Inflammatory macrophage (primary cell): ENCODE measurements around the gene PFN1.
"Not testable (repeated sequence)": the region's sequence is repeated elsewhere in the genome, so short reads cannot be mapped to it uniquely, and the experiment has no call there.

Experiments used
- DNase-seq, 2 donors: peaks; one replicate each; pipeline ENCODE4 v3.0.0-alpha.2; 2020 to 2022

PFN1 gene

DNA sequence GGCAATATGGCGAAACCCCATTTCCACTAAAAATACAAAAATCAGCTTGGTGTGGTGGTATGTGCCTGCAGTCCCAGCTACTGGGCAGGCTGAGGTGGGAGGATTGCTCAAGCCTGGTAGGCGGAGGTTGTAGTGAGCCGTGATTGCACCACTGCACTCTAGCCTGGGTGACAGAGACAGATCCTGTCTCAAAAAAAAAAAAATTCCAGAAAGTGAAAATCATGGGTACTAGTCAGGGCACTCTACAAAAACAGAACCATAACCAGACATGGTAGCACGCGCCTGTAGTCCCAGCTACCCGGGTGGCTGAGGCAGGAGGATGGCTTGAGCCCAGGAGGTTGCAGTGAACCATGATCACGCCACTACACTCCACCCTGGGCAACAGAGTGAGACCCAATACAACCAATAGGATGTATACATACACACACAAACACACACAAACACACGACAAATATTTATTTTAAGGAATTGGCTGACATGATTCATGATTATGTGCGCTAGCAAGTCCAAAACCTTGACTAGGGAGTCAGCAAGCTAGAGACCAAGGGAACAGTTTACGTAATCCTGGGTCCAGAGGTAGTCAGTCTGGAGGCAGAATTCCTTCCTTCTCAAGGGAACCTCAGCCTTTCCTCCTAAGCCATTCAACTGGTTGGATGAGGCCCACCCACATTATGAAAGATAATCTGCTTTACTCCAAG is 27.8 kb downstream of the PFN1 start:
- peak; percentile 94 to 97 for DNase-seq

DNA sequence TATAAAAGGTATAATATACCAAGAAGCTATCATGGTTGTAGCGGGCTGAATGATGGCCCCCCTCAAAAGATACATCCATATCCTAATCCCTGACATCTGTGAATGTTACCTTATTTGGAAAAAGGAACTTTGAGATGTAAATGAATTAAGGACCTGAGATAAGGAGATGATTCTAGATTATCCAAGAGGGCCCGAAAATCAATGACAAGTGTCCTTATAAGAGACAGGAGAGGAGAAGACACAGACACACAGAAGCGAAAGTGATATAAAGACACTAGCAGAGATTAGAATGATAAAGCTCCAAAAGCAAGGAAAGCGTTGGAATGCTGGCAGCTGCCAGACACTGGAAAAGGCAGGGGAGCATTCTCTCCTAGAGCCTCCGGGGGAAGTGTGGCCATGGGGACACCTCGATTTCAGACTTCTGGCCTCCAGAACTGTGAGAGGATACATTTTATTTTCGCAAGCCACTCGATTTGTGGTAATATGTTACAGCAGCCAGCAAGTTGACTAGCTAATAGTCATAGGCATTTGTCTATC is 28.8 kb downstream of the PFN1 start:
- DNase-seq, result peak; percentile 32 to 33

DNA sequence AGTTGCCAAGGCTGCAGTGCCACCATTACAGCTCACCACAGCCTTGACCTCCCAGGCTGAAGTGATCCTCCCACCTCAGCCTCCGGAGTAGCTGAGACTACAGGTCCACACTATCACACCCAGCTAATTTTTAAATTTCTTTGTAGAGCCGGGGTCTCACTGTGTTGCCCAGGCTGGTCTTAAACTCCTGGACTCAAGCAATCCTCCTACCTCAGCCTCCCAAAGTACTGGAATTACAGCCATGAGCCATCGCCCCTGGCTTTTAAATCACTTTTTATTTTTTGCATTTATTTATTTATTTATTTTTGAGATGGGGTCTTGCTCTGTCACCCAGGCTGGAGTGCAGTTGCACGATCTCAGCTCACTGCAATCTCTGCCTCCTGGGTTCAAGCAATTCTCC is 33.8 kb downstream of the PFN1 start:
- DNase-seq, result not testable (repeated sequence)

DNA sequence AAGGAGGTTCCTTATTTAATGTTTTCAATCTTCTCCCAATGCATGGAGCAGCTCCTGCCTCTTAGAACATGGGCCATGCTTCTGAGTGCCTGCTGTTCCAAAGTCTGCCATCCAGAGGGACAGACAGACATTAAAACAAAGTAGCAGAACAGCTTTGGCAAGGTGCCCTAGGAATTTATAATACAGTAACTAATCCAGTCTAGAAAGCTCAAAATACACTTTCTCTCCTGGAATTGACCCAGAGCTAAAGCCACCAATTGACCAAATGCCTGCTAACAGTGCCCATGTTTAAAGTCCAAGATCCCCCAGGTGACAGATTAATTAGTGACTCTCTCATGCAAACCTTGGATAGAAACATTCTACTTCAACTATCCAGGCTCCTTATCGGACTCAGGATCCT is 34.3 kb downstream of the PFN1 start:
- no peak for DNase-seq

DNA sequence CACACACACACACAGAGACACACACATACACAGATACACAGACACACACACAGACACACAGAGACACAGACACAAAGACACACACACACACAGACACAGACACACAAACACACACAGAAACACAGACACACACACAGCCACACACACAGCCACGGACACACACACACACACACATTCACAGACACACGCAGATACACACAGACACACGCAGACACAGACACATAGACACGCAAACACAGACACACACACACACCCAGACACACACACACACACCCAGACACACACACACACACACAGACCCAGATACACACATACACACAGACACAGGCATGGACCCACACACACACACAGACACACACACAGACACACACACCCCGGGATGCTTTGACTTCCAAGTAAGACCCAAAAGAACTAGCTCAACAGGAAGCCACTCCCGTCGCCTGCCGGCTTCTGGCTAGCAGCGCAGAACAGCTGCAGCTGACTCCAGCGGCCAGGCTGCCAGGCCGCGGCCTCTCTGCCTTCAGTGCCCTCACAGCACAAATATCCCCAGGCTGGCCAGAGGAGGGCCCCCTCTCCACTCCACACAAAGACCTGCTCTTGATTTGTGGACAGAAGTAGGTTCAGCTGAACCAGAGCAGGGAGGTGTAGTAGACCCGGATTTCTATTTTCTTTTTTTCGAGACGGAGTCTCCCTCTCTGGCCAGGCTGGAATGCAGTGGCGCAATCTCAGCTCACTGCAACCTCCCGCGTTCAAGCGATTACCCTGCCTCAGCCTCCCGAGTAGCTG is 39.4 kb downstream of the PFN1 start:
- peak; percentile 93 for DNase-seq

DNA sequence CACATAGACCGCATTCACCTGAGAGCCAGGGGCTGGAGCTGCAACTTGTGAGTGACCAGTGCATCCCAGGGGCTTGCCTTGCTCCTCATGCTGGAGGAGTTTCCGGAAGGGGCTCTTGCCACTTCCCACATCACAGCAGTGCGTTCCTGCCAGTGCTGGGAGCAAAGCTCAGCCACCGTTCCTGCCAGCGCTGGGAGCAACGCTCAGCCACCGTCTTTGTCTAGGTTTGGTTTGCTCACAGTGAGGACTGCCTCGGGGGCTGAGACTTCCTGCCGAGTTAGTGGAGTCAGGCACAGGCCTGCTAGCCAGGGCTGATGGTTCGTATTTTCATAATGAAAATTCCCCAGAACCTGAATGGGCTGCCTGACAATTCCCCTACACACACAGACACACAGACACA is 40.0 kb downstream of the PFN1 start:
- DNase-seq, result no peak

DNA sequence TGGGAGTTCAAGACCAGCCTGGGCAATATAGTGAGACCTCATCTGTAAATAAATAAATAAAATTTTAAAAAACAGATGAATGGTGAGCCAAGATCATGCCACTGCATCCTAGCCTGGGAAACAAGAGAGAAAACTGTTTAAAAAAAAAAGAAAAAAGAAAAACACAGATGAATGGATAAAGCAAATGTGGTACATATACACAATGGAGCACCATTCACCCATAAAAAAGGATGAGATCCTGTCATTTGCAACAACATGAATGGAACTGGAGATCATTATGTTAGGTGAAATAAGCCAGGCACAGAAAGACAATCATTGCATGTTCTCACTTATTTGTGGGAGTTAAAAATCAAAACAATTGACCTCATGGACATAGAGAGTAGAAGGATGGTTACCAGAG is 41.7 kb downstream of the PFN1 start:
- DNase-seq, result not testable (repeated sequence)

DNA sequence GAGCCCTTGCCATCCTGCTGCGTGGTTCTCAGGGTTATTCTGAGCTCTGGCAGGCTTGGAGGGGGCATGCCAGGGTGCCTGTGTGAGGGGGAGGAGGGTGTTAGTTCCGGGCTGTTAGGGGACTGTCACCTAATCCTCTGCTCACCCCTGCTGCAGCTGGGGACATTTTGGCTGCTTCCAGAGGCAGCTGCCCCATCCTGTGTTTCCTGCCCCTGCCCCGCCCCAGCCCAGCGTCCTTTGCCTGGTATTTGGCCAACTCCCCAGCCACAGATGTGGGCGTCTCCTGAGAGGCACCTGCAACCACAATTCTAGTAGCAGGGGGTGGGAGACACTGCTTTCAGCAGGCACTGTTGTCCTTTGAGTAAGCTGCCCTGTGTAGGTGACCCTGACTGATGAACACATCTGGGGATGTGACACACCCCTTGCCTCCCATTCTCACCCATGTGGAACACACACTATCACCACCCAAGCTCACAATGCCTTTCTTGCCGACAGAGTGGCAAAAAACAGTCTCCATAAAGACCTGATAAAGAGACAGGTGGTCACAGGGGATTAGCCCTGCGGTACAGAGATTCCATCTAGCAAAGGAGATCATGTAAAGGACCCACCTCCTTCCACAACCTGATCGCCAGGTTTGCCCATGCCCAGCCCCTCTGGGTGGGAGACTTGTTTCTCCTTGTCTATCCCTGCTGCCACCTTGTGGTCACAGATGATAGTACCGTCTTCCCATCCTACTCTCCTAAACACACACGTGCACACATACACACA is 45.1 kb downstream of the PFN1 start, which contains the start of gene CHRNE:
TSS of gene CHRNE (minus strand) at position 48 of the 768 bp plus-strand sequence. CDS start at position 13, 35 bp downstream.
- DNase-seq, result peak; percentile 53 to 54

DNA sequence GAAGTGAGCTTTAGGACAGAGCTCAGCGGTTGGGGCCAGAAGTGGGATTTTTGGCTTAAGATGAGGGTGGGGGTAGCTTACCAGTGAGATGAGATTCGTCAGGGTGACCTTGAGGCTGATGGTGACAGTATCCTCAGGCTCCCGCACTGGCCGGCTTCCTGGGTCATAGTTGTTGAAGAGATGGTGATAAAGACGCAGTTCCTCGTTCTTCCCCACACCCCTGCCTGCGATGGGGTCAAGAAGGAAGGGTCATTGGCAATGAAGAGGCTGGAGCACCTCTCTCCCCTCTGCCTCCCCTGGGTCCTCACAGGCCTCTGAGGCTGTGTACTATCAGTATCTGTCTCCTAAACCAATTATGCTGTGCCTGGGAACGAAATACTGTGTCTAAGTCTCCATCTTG is 45.8 kb downstream of the PFN1 start:
- no peak for DNase-seq

DNA sequence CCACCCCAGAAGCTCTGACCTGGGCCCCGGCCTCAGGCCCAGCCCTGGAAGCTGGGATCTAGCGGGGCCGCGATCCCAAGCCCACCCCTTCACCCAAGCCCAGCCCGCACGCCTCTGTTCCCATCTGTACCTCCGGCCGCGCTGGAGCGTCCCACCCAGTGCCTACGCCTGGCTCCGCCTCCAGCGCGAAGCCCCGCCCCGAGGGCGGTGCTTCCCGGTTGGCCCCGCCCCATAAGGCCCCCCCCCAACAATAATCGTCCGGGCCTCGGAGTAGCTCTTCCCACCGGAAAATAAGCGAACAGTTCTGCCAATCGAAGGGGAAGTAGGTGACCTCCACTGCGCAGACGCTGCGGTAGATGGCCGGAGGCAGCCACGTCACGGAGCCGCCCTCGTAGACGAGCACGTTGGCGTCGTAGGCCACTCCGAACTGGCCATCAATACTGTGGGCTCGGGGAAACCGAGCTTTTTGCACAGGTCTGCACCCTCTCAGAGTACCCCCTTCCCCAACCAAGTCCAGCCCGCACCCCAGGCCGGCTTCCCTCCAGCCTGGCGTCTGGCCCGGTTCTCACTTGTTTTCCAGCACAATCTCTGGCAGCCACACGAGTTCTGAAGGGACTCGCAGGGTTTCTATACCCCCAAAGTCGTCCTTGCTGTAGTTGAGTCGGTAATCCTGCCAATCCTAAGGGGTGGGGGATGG is 46.5 kb downstream of the PFN1 start:
- DNase-seq, result peak; percentile 83 to 84

DNA sequence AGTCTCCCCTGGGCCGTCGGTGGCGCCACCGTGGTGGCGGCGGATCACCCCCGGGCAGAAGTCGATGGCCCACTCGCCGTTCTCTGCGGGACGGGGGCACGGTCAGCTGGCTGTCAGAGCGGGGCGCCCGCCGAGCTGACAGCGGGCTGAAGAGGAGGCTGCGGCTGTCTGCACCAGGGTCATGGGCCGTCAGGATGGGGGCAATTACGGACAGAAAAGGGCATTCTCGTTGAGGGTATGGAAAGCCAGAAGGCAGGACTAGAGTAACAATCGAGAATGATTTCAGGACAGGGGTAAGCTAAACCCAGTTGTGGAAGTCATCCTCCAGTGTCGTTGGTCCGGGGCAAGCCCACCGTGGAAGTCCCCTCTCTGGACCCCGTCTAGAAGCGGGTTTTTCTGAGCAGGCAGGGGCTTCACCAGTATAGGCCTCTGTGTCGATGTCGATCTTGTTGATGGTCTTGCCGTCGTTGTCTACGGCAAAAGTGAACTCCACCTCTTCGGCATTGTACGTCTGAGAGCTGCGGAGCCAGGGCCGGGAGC is 47.2 kb downstream of the PFN1 start:
- DNase-seq, result no peak

DNA sequence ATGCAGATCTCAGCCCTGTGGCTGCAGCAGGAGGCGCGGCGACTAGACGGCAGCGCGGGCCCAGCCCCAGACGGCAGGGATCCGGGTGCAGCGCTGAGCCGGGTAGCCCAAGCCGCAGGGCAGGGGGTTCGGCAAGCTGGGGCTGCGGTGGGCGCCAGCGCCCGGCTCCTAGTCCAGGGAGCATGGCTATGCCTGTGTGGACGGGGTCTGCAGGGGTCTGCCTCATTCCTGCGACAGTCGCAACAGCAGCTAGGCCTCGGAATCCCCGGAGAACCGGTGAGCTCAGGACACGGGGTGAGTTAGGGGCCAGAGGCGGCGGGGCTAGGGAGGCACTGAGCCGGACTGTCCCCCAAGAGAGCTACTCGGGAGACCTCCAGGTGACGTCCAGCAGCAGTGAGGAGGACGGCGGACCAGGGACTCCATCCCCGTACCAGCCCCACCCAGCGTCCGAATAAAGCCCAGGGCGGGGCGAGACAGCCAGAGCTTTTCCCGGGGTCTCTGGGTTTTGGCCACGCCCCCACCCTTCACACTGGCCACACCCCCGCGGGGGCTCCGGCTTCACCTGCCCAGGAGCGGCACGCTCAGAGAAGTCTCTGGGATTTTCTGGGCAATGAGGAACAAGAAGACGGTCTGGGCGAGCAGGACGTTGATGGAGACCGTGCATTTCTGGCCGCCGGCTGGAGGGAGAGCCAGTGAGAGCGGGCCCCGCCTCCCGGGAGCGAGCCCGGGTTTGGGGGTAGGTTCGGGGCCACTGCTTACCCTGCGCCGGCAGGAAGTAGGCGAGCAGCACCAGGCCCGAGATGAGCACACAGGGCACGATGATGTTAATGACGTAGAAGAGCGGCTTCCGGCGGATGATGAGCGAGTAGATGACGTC is 47.9 kb downstream of the PFN1 start:
- DNase-seq, result peak; percentile 41 to 42

DNA sequence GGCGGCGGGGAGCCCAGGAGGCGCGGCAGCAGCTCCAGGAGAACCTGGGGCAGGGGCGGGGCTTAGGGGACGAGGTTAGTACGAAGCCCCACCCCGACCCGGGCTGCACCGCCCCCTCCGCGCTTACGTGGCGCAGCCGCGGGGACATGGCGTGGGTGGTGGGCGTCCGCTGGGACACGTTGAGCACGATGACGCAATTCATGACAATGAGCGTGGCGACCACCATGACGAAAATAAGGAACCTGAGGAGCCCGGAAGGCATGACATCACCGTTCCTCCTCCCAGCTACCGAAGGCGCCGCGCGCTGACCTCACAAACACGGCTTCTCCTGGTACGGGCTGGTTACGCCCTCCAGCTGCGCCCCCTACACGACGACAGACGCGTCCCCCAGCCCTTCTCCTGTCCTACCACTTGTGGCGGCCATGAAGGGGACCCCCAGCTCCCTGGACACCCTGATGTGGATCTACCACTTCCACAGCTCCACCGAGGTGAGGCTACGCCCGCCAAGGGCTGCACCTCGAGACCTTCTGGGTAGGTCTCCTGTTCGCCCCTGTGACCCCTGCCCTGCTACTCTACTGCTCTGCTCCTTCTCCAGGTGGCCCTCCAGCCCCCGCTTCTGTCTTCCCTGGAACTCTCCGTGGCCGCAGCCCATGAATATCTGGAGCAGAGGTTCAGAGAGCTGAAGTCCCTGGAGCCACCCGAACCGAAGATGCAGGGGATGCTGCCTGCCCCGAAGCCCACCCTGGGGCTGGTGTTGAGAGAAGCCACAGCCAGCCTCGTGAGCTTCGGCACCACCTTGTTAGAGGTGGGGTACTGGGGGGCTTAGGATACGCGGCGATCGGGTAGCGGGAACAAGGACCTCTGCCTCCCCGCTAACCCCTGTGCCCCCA is 48.7 kb downstream of the PFN1 start, which contains the start of gene C17orf107:
TSS of gene C17orf107 (plus strand) at position 196 of the 890 bp plus-strand sequence. CDS start at position 423, 227 bp downstream.
- peak; percentile 96 to 98 for DNase-seq

DNA sequence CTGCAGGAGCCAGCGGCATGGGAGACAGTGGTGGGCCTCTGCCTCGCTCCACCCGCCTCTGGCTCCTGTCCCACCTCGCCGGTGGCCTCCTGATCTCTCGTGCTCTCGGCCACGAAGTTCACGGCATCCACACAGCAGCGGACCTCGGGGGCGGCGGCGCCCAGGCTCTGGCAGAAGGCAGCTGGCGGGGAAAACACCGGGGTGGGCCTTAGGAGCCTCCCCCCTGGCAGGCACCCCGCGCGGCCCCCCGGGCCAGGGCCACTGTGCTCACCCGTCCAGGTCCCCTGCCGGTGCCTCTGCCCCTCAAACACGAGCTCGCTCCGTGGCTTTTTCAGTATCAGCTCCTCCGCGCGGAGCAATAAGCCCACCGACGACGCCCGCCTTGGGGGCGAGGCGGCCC is 49.4 kb downstream of the PFN1 start:
- no peak for DNase-seq

DNA sequence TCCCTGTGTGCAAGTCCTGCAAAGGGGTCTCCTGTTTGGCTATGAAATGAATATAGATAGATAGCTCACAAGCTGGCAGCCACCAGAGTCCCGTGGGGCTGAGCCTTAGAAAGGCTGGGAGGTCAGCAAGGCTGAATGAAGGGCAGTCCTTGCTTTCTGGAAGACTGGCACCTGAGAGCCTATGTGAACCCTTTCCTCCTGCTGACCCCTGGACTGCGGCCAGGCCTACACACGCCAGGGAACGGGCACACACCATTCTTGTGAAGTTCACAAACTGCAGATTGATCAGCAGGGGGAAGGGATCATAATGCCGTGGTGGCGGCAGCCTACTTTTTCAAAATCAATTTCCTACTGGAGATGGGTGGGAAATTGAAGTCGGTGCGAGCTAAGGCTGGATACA is 50.0 kb downstream of the PFN1 start:
- no peak for DNase-seq

DNA sequence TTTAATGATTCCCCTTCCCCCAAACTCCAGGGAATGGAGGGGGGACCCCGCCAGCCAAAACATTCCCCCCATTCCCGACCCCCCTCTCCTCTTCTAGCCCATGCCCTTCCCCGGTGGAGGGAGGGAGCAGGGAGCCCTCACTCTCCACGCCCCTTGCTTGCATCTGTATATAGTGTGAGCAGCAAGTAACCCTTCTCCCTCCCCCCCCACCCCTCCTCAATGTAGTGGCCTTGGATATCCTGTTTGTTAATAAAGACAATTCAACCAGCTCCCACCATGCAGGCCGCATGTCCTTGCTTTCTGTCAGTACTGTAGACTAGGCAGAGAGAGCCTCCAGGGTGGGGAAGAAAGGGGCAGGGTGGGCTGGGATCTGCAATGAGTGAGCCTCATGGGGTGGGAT is 50.5 kb downstream of the PFN1 start:
- no peak for DNase-seq

DNA sequence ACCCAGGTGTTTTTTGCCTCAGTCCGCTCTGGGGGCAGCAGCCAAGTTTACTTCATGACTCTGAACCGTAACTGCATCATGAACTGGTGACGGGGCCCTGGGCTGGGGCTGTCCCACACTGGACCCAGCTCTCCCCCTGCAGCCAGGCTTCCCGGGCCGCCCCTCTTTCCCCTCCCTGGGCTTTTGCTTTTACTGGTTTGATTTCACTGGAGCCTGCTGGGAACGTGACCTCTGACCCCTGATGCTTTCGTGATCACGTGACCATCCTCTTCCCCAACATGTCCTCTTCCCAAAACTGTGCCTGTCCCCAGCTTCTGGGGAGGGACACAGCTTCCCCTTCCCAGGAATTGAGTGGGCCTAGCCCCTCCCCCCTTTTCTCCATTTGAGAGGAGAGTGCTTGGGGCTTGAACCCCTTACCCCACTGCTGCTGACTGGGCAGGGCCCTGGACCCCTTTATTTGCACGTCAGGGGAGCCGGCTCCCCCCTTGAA is 51.1 kb downstream of the PFN1 start:
- DNase-seq, result no peak

DNA sequence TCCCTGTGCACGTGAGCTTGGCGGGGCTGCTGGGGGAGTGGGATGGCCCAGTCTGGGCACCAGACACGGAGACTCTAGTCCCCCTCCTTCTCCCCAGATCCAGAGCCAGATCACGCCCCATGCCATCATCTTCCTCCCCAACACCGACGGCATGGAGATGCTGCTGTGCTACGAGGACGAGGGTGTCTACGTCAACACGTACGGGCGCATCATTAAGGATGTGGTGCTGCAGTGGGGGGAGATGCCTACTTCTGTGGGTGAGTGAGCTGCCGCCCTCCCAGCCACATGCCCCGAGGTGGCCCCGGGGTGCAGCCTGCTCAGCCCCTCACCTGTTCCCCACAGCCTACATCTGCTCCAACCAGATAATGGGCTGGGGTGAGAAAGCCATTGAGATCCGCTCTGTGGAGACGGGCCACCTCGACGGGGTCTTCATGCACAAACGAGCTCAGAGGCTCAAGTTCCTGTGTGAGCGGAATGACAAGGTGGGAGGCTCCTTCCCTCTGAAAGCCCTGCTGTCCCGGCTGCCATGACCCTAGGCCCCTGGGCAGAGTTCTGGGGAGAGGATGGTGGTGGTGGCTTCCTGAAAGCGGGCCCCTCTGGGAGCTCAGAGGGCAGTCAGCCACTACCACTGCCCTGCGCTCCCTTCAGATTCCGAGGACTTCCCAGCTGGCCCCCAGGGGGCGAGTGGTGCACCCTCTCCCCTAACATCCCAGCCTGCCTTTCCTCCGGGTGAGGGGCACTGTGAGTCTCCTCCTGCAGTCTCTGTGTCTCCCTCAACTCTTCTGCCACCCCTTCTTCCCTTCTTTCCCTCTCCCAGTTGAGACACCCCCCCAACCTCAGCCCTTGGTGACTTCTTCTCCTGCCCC is 51.8 kb downstream of the PFN1 start:
- no peak for DNase-seq
